ENCODE data around the gene RNF11.
"Not testable (repeated sequence)": the region's sequence is repeated elsewhere in the genome, so short reads cannot be mapped to it uniquely, and the experiment has no call there.

The RNF11 gene

DNA sequence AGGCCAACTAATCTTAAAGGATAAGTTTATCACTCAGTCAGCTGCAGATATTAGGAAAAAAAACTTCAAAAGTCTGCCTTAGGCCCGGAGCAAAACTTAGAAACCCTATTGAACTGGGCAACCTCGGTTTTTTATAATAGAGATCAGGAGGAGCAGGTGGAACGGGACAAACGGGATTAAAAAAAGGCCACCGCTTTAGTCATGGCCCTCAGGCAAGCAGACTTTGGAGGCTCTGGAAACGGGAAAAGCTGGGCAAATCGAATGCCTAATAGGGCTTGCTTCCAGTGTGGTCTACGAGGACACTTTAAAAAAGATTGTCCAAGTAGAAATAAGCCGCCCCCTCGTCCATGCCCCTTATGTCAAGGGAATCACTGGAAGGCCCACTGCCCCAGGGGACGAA lies 7.6 kb upstream of the RNF11 start:
- FAIRE-seq = not testable (repeated sequence)

DNA sequence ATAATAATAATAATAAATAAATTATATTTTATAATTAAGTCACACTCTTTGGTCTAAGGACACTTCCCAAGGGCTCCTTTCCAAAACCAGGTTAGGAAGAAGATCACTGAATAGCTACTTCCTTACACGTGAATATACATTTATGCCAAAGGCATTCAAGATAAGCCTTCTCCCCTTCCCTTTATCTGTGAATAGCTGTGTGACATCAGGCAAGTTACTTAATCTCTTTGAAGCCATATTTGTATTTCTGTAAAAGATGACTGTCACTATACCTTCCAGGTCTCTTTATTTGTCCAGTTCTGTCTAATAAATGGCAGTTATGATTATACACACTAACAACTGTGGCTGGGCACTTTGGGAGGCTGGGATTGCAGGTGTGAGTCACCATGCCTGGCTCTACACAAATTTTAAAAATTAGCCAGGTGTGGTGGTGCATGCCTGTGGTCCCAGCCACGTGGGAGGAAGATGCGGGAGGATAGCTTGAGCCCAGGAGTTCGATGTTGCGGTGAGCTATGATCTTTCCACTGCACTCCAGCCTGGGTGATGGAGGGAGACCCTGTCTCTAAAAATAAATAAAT lies 5.5 kb upstream of the RNF11 start:
- no peak for FAIRE-seq

DNA sequence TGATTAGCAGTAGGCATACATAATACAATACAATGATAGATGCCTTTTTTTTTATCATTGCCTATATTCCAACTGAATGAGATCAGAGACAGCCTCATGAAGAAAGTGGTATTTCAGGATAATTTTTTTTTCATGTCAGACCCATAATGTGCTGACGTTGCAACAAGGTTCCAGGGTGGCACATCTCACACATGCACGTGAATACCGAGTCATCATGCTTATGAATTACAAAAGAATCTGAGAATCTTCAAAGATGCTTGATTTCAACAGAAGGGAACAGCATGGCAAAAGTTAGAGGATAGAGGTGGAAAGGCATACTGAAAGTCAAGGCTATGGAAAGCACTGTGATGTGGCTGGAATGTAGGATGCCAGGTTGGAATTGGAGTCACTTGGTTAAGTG lies 5.0 kb upstream of the RNF11 start:
- no peak for FAIRE-seq

DNA sequence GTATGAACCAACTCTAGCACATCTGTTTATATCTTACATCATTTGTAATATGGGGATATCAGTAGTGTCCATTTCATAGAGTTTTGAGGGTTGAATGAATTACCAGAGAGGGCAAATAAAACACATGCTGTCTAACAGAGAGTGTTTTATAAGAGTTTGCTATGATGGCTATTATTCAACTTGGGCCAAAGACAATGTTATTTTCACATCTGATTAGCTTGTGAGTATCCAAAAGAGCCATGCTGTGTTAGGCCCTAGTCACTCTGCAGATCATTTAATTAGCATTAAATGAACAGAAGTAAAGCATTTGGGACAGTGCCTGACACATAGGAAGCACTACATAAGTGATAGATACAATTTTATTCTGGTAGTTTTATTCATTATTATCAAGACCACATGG lies 4.2 kb upstream of the RNF11 start:
- no peak for FAIRE-seq

DNA sequence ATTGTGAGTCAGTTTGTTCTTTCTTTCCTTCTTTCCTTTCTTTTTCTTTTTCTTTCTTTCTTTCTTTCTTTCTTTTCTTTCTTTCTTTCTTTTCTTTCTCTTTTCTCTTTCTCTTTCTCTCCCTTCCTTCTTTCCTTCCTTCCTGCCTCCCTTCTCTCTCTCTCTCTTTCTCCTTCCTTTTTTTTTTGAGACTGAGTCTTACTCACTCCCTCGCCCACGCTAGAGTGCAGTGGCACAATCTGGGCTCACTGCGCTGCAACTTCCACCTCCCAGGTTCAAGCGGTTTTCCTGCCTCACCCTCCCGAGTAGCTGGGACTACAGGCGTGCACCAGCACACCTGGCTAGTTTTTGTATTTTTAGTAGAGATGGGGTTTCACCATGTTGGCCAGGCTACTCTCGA lies 1.8 kb upstream of the RNF11 start:
- FAIRE-seq = not testable (repeated sequence)

DNA sequence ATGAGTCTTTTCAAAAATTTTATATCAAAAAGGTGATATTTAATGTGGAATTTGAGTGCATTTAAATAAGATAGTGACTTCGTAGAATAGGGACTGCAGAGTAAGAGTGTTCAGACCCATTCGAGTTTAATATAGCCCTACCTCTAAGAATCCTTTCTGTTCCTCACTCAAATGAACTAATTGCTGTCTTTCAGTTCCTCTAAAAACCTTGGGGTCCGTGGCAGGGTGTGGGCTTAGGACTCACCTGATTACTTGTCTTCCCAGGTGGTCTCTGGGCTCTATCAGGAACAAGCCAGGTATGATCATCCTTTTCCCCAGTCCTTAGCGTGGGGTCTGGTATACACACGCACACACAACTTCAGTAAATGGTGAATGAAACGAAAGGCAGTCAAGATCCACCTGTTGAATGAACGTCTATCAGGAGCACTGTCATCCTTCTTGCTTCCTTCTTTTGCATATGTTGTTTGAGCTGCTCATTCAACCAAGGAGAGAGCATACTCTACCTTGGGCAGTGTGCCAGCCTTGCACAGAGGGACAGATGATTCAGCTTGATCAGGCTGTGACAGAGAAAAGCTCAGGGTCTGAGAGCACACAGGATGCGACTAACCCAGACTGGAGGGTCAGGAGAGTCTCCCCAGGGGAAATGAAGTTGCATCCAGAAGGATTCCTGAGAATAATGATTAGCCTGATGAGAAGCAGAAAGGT lies 1.2 kb upstream of the RNF11 start:
- FAIRE-seq = no peak

DNA sequence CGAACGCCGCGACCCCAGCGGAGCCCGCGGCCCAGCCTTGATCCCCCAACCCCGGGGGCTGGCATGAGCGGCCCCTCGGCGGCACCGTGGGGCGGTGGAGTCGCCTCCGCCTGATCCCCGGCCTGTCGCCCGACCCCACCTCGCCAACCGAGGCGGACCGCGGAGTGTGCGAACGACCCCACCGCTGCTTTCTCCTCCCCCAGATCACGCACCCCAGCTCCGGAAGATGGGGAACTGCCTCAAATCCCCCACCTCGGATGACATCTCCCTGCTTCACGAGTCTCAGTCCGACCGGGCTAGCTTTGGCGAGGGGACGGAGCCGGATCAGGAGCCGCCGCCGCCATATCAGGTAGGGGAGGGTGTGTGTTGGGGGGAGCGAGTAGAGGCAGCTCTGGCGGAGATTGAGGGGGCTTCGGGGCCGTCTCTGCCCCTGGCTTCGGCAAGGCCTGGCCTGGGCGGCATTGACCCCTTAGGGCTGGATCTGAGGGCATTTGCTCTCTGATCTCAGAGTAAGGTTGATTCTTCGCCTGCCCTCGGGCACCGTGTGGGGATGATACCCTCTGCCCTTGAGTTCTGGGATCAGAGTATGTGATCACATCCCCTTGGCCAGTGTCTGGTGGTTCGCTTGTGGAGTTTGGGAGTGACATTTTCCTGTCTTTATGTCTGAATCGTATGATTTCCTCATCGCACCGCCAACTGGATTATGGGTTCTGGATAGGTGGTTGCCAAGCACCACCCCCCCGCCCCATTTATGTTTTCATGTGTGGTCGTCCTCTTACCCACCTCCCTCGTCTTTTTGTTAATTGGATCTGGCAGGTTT lies 668 bp downstream of the RNF11 start:
- FAIRE-seq = no peak

DNA sequence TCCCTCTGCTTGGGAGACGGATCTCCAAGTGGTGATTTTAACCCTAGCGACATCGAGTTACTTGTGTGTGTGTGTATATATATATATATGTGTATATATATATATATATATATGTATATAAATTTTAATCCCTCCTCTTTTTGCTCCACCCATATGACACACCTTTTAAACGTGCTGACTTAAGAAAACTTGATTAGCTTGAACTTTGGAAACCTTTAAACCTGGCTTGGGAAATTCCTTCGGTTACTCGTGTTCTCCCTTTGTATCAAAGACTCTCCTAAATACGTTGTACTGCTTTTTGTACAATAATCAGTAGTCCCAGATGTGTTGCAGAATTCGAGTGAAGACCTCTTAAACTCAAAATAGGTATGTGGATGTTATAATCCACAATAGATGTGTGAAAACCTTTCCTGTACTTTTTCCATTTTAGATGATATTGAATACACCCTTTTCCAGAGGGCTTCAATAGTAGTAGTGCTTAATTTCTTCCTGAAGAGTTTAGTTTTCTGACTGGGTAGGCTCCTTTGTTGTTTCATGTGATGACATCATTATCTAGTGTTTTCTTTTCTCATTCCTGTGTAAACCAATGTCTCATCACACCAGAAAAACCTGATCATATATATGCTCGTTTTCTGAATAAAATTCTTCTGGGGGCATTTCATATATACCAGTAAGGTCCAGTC lies 1.4 kb downstream of the RNF11 start:
- no peak for FAIRE-seq

DNA sequence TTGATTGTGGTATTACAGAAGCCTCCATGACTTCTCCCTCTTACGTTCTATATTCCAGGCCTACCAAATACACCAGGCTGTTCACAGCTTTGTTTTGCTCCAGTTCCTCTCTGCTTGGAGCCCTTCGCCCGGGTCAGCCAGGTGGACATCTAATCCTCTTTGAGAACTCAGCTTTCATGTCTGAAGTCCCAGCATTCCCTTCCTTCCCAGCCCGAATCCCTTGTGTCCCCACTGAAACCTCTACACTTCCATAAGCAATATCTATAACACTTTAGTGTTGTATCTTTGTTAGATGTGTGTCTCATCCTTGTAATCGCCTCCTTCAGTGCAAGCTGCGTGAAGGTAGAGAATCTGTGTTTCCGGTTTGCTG lies 1.9 kb downstream of the RNF11 start:
- no peak for FAIRE-seq

DNA sequence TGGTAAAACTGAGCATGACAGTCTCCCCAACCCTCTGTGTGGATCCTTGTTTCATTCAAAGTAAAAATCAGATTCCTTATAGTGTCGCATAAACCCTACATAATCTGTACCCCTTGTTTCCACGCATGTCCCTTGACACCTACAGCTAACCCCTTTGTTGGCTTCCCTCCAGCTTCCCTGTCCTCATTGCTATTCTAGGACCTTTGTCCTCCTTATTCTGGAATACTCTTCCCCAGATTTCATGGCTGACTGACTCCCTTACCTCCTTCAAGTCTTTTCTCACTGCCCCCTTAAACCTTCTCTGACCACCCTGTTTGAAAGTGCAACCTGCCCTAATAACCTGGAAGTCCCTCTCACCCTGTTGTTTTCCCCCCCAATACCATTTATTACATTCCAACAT lies 4.0 kb downstream of the RNF11 start:
- FAIRE-seq = no peak

DNA sequence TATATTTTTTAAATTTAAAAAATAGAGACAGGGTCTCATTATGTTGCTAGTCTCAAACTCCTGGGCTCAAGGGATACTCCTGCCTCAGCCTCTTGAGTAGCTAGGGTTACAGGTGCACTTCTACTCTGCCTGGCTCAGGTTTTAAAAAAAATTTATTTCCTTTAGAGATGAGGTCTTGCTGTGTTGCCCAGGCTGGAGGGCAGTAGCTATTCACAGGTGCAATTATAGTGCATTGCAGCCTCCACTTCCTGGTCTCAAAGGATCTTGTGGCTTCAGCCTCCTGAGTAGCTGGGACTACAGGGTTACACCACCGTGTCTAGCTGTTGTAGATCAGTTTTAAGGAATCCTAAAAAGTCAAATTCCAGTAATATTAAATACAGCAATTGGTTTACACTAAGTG lies 5.0 kb downstream of the RNF11 start:
- FAIRE-seq = no peak

DNA sequence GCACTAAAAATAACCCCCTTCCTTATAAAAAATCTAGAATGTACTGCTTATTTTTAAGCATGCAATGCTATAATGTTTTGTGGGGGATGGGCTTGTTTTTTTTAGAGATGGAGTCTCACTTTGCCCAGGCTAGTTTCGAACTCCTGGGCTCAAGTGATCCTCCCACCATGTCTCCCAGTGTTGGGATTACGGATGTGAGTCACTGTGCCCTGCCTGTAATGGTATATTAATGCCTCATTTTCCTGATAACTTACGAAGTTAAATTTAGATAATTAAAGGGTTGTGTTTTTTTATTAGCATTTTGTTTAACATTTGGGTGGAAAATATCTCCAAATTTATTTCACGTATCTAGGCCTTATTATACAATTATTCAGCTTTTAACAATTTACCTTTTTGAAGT lies 6.5 kb downstream of the RNF11 start:
- no peak for FAIRE-seq

DNA sequence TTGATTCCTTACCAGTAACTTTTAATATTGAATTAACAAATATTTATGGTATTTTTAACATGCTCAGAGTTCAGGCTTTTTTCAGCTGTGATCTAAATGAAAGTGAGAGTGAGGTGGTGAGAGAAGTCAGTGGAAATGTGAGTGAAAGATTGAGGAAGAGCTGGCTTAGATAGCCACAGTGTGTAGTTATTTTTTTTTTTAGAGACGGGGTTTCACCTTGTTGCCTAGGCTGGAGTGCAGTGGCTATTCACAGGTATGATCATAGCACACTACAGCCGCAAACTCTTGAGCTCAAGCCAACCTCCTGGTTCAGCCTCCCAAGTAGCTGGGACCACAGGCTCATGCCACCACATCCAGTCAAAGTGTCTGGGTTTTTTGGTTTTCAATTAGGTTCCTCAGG lies 10.9 kb downstream of the RNF11 start:
- FAIRE-seq = no peak

DNA sequence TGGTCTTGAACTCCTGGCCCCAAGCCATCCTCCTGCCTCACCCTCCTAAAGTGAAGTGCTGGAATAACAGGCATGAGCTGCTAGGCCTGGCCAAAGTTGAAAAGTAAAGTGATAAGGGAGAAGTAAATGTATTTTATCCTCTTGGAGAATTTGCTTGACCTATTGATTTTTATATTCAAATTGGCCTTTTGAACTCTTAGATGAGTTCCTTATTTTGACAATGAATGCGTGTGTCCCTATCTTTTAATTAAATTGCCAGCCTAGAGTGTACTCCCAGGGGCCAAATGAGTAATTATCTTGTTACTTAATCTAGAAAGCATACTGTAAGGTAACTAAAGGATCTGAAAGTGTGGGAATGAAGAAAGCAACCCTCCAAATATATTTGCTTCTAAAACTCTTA lies 11.4 kb downstream of the RNF11 start:
- no peak for FAIRE-seq

DNA sequence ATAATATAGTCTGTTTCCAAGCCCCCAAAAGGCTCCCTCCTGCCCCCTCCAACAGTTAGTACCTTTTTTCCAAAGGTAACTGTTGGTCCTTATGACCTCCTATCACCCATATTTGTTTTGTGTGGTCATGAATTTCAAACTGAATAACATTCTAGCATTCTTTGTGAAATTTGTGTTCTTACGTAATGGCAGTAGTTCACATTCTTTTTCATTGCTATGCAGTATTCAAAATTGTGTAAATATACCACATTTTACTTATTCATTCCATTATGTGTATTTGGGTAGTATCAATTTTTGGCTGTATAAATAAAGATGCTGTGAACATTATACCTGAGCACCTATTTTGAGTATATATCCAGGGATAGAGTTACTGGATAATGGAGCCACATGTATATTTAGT lies 13.4 kb downstream of the RNF11 start:
- FAIRE-seq = no peak

DNA sequence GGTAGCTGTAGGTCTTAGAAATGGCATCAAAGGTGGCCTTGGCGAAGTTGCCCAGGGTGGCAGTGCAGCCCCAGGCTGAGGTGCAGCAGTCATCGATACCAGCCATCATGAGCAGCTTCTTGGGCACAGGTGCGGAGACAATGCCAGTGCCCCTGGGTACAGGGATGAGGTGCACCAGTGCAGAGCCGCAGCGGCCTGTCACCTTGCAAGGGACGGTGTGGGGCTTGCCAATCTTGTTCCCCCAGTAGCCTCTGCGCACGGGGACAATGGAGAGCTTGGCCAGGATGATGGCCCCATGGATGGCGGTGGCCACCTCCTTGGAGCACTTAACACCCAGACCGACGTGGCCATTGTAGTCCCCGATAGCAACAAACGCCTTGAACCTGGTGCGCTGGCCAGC lies 14.7 kb downstream of the RNF11 start:
- not testable (repeated sequence) for FAIRE-seq

DNA sequence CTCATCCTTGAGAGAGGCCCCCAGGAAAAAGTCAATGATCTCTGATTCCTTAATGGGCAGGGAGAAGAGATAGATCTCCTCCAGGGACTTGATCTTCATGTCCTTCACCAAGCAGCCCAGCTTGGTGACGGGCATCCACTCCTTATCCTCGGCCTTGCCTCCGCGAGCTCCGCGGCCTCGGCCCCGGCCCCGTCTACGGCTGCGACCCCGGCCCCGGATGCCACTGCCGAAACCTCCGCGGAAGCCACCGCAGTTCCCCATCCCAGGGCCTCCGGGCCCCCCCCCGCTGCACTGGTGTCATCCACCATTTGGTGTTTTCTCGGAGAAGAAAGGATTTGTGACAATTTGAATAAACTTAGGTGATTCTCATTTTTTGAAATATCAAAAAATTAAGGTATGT lies 15.1 kb downstream of the RNF11 start:
- not testable (repeated sequence) for FAIRE-seq

DNA sequence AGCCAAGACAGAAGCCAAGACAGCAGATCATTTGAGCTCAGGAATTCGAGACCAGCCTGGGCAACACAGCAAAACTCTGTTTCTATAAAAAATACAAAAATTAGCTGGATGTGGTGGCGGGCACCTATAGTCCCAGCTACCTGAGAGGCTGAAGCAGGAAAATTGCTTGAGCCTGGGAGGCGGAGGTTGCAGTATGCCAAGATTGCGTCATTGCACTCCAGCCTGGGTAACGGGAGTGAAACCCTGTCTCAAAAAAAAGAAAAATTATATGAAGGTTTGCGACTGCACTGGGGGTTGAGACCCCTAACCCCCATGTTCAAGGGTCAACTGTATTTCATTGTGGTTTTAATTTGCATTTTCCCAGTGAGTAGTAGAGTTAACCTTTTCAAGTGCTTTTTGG lies 16.3 kb downstream of the RNF11 start:
- FAIRE-seq = no peak

DNA sequence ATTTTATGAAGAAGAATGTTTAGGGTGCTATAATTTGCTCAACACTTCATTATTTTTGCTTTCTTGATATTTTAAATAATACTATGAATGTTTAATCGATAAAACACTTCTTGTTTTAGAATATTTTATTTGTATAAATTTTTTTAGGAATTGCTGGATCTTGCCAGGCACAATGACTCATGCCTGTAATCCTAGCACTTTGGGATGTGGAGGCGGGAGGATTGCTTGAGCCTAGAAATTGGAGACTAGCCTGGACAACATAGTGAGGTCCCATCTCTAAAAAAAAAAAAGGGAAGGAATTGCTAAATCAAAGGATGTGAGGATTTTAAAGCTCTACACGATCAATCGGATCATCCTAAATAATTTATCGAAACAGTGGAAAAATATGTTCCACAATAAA lies 17.6 kb downstream of the RNF11 start:
- no peak for FAIRE-seq

DNA sequence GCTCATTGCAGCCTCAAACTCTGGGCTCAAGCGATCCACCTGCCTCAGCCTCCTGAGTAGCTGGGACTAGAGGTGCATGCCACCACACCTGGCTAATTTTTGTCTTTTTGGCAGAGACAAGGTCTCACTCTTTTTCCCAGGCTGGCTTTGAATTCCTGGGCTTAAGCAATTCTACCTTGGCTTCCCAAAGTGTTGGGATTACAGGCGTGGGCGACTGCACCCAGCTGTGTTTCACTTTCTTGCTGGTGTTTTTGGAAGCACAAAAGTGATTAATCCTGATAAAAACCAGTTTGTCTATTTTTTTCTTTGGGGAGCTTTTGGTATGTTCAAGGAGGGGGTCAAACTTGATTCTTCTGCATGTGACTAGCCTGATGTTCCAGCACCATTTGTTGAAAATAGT lies 19.3 kb downstream of the RNF11 start:
- FAIRE-seq = no peak

DNA sequence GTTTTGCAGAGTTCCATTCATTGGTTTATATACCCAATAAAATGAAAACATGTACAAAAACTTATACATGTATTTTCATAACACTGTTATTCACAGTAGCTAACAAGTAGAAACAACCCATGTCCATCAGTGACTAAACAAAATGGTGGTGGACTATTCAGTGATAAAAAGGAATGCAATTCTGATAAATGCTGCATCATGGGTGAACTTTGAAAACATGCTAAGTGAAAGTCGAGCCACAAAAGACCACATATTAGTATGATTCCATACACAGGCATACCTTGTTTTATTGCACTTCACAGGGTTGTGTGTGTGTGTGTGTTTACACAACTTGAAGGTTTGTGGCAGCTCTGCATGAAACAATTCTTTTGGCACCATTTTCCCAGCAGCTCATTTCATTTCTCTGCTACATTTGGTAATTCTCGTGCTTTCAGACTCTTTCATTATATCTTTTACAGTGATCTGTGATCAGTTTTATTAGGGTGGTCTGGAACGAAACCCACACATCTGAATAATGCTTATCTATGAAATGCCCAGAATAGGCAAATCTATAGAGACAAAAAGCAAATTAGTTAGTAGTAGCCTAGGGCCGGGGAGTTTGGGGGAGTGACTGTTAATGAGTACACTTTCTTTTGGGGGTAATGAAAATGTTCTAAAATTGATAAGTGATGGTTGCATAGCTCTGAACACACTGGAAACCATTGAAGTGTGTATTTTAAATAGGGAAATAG lies 27.2 kb downstream of the RNF11 start:
- FAIRE-seq = no peak

DNA sequence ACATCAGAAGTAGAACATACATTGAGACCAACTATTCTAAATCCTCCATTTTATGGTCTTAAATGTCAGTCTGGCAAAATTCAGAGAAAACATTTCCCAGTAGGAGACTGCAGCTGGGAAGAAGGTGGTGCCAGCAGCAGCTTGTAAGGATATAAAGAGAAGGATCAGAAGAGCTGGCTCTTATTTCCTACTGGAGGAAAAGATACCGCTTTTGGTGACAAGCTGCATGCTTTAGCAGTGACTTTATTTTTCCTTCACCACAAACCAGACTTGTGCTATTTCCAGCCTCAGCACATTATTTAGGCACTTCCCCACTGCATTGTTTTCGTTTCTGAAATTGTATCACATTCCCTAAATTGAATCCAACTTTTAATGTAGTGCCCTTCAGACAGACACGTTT lies 28.4 kb downstream of the RNF11 start:
- no peak for FAIRE-seq

DNA sequence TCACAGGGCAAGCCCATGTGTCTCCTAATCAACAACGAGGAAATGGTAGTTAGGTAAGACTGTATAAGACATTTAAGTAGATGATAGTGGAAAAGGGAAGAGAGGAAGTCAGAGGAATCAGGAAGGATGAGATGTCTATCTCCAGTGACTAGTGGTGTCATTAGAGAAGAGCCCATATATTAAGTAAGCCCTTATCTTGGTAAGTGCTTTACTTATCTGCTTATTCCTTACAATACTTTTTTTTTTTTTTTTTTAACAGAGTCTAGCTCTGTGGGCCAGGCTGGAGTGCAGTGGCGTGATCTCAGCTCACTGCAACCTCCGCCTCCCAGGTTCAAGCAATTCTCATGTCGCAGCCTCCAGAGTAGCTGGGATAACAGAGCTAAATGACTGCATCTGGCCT lies 29.5 kb downstream of the RNF11 start:
- no peak for FAIRE-seq
